HG03159 (cell line): ENCODE measurements around the gene NPTX1.
A peak's percentile ranks its signal among the peaks of the same experiment; 100 is the strongest.

Experiments
- ATAC-seq: cut with Tn5 transposase; IDR thresholded peaks from one replicate; pipeline ENCODE4 v1.9.1; 2021; ENCODE audit warnings: mild to moderate bottlenecking, moderate library complexity; ENCODE audit not compliant: unreplicated experiment

Gene NPTX1

DNA sequence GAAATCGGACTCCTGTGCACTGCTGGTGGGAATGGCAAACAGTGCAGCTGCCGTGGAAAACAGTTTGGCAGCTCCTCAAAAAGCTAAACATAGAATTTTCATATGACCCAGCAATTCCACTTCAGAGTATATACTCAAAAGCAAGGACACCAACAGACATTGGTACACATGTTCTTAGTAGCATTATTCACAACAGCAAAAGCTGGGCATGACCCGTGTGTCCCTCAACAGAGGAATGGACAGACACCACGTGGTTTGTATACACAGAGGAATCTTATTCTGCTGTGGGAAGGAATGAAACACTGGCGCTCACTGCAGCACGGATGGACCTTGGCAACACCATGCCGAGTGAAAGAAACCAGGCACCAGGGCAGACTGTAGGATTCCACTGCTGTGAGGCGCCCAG, 16.0 kb downstream of the NPTX1 start:
- no peak for ATAC-seq

DNA sequence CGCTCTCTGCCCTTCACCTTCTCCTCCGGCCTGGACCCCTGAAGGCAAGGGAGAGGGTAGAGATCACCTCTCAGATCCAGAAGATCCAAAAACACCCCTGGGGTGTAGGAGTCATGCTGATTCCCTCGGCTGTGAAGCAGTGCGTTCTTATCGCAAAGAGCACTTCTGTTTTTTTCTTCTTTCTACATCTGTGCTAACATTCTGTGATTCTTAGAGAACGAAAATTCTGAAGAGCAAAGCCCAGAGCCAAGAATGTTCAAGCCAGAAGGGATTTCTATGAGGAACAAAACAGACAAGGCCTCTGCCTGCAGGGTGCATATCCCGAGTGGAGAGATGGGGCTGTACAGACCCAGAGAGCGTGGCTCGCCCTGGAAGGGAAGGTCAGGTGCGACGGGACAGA, 17.2 kb downstream of the NPTX1 start:
- ATAC-seq = no peak

DNA sequence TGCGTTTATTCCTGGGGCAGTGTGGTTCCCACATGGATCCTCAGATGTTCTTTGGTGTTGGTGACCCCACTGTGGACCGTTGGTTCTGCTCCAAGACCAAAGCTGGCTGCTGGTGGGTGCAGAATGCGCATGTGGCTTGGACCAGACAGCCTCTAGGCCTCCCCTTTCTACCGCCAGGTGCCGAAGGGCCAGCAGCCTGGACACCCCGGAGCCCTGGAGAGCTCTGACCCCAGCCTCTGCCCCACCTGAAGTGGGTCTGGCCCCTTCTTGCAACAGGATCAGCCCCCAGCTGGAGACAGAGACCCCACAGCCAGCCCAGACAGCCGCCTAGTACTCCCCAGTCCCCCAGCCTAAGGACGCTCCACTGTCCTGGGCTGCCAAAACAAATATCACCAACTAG, 18.4 kb downstream of the NPTX1 start:
- no peak for ATAC-seq

DNA sequence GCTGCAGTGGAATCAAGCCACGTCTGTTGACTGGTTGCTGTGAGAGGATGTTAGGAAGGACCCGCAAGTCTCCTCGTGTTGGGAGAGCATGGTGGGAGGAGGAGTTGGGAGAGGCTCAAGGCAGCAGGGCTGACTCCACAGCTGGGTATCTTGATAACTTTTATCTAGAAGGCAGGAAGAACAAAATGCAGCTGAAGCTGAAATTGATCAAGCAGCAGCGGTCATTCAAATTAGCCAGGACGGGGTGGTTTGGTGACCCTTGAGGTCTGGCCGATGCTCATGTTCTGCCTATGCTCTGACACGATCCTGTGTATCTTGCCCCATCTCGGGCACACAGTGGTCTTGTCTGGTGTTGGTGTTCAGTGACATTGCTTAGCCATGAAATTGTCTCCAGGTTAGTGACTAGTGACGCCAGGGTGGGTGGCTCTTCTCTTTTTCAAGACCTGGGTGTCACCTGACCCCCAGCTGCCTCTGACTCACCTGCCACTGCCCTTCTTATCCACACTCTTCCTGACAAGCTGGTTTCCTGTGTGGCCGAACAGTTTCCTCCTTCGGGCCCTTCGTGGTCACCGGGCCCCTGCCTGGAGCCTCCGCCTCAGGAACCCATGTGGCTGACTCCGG, 19.1 kb downstream of the NPTX1 start:
- ATAC-seq = no peak

DNA sequence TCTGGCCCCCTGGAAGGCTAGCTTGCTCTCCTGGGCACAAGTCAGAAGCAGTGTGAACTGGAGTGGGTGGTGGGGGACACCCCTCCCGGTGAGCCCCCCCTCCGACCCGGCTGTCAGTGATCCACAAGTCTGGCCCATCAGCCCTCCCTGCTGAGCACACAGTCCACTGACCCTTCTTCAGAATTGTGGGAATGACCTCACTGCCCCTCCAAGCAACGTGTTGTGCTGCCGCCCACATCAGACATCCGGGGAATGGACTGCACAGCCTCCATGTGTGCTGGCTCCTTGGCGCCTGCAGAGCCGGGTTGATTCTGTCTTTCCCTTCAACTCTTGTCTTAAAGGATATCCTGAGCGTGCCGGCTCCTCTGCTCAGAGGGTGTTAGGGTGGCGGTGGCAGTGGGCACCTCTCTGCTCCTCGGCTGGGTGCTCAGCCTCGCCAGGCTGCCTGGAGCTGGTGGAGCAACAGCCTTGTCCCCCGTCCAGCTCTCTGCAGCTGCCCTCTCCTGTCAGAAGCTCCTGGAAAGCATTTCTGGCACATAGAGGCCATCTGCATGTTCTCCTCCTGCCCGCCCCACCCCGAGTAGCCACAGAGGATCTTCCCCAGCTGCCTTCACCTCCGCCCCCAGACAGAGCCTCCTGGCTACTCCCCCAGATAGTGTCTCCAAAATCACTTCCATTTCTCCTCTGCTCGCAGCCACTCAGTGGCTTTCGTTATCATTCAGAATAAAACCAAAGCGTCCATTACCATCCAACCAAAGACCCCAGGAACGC, 19.8 kb downstream of the NPTX1 start:
- ATAC-seq = no peak

DNA sequence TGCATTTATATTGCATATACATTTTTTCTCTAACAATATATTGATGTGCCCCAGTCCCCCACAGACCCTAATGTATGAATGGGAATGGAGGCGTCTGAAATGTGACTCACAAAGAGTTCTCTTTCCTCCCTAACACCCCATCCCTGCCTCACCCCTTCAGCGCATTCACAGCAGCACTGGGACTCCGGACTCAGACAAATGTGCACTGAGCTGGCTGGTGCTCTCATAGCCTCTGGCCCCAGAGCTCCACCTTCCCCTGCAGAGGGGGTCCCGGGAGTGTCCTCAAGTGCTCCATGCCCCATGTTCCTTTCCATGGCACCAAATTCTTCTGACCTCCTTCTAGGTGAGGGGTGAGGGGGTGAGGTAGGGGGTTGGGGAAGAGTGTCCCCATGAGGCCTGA, 20.6 kb downstream of the NPTX1 start:
- ATAC-seq = no peak

DNA sequence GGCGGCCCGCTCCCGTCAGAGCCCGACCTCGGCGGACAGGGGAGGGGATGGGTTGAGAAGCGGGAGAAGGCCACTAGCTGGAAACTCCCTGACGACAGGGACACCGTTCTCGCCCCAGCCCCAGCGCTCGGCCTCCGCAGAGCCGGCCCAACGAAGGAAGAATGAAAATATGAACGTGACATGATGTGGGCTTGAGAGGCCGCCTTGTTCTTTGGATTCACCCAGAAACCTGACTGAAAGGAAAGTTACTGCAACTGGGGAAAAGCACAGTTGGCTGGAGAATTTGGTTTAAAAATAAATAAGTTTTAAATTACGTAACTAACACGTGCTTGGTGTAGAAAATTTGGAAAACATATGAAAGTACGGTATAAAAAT, 21.1 kb downstream of the NPTX1 start:
- peak; percentile 24 for ATAC-seq

DNA sequence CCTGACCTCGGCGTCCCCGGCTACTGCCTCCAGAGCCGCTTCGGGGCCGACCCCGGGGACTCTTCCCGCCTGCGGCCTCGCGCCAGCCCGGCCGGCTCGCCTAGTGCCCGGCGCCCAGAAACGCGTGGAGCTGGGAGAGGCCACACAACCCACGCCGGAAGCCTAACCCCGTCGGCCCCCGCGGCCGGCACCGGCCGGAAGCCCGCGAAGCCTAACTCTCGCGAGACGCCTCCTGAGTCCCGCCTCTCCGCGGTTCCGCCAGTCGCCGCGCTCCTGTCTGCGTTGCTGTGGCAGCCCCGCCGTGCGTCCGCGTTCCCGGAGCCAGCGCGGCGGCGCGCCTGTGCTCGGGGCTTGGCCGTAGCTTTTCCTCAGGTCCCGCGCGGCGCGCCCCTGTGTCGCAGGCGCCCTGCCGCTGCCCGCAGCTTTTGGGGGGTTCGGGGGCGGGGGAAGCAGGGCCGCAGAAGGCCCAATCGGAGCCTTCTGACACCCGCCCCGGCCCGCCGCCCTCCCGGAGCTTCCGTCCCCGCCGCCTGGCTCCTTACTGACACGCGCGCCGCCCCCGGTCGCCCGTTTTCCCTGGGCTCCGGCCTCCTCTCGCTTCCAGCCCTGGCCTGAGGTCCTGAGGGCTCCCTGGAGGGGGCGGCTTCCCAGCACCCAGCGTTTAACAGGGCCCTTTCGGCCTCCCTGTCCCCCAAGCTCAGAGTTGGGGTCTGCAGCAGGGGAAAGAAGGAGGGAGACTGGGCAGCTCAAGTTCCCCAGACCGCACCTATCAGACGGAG, 21.7 kb downstream of the NPTX1 start:
- ATAC-seq = peak; percentile 92

DNA sequence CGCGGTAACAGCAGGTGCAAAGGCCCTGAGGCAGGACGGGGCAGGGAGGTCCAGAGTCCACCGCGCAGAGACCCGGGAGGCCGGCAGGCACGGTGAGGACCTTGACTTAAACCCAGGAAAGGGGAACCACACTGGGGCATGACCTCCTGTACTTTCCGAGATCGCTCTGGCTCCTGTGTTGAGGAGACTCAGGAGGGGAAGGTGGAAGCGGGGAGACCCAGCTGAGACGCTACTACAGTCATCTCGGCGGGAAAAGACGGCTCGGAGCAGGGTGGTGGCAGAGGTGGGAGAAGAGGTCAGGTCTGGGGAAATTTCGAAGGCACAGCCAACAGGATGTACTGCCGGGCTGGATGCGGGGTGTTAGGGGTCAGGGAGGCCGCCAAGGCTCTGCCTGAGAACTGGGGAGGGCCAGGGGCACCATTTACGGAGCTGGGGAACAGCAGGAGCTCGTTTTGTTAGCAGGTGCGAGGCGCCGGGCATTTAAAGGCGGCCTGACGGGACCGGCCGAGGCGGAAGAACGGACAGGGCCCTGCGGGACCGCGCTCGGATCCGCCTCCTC, 22.3 kb downstream of the NPTX1 start:
- ATAC-seq = no peak

DNA sequence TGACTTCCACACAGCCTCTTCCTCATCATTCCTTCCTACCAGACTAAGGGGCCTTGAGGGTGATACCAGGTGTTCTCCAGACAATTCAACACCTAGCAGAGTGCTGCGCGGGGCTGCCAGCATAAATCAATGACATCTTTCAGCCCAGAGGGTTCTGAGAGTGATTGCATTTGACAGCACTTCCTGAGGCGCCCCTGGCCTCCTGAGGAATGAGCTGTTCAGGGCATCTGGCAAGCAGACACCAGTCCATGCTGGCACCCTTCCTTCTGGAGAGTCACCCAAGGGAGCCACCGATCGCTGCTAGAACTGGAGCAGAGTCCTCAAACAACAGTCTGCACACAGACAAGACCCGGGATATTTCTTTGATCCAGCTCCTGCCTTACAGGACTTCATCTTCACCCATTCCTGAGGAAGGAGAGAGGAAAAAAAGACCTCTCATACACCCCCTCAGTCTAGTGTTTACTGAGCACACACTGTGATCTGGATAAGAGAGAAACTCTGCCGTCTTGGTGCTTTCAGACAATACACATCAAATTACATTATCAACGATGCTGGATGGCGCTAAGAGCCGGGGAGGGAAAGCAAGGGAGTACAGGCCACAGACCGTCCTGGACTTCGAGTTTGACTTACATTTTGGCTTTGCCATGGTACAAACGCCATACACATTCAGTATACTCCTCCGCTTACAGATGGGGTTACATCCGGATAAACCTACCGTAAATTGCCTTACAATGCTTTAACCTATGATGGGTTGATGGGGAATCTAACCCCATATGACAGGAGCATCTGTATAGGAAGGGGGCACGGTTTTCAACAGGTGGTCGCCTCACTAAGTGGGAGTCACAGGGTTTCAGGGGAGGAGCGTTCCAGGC, 23.0 kb downstream of the NPTX1 start:
- ATAC-seq = no peak

DNA sequence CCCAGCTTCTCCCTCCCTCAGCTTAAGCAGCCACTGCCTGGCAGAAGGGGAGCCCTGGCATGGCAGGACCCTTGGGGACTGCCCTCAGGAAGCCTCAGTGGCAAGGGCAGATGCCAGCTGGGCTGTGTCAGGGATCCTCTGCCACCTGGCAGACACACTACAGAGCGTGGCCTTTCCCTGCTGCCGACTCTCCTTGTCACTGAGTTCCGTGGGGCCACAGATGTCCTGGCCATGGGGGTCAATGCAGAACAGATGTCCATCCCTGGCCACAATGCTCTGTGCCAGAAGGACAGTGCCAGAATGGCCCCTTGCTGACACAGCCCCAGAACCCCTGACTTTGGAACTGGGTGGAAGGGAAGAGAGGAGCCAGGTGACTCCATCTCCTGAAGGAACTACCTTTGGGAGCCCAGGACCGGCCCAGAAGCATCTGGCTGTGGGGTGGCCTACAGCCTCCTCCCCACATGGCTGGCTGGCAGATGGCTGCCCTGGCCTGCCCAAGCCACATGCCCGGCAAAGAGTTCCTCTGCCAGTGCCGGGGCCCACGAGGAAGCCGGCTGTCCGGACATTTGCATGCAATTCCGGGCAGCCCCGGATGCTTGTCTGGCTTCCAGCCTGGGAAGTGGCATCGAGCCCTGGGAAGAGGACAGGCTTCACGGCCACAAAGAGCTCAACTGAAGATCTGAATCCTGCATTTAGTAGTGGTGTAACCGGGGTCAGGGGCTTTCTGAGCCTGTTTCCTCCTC, 24.1 kb downstream of the NPTX1 start:
- ATAC-seq = no peak

DNA sequence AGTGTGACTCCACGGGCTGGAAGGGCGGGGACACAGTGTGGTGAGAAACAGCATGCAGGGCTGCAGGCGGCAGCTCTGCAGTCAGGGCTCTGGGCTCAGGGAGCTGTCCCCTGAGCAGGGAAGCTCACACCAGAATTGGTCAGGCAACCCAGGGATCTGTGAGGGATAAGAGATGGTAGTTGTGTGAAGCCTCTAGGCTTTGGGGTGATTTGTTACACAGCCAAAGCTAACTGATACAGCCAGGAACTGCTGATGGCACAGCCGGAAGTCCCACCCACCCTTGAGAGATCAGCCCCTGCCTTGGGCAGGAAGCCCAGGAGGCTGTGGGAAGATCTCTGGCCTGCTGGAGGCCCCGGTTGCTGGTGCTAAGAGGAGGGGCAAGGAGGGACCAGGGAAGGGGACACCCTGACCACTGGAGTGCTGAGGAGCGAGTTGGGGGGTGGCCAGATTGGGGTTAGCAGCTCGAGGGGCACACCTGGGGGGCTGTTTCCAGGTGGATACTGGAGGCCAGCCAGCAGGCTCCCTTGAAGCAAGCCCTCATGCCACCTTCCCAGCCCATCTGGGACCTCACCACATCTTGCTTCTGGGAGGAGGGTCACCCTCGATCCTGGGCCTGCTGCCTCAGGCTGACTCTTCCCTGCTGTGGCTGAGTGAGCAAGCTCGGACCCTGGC, 25.2 kb downstream of the NPTX1 start:
- no peak for ATAC-seq

DNA sequence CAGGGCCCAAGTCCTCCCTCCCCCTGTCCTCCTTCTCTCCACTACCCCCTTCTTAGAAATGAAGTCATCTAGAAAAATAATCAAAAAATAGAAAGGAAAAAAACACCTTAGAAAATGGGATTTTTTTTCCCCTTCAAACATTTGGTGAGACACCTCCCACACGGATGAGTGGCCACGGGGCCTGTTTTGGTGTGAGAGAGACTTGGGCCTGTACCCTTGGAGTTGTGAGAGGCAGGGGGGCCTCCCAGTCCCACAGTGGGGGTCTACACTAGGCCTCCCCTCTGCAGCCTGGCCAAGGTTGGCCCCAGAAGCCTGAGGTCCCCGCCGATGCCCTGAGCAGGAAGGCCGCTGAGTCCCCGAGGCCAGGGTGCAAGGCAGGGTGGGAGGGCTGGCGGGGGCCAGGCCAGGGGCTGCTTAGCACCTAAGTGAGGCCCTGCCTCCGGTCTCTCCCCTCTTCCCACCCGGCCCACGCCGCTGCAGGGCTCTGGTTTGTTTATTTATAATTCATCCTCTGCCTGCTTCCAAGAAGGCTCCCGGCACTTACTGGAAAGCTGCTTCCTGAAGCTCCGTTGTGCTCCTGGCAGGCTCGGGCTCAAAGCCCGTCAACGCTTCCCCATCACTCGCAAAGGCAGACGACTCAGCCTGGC, 26.4 kb downstream of the NPTX1 start:
- ATAC-seq = no peak

DNA sequence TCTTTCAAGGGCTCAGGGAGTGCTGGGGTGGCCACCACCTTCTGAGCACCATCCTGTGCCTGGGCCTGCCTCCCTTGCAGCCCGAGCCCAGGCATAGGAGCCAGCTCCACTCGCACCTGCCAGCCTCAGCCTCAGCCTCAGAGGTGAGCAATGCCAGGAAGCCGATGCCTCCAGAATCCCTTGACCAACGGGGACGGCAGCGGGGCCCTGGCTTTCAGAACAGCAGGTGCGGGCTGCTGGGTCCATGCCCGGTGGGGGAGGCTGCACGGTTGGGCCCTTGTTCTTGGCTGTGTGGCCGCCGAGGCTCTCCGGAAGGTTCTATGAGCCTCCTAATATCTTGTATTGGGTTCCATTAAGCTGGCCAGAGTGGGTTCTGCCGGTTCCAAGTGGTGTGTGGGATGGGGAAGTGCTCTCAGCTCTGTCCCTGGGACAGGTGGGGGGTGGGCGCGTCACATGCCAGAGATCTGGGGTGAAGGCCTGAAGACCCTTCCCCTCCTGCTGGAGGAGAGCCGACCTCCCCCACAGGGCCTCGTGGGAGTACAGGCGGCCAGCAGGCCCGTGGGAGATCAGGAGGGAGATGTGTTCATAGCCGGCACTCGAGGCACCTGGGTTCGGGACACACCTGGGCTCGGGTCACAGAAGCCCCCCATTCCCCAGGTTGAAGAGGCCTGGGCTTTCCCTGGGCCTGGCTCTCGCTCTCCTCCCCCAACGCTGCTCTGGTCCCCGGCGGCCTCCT, 27.0 kb downstream of the NPTX1 start:
- no peak for ATAC-seq

DNA sequence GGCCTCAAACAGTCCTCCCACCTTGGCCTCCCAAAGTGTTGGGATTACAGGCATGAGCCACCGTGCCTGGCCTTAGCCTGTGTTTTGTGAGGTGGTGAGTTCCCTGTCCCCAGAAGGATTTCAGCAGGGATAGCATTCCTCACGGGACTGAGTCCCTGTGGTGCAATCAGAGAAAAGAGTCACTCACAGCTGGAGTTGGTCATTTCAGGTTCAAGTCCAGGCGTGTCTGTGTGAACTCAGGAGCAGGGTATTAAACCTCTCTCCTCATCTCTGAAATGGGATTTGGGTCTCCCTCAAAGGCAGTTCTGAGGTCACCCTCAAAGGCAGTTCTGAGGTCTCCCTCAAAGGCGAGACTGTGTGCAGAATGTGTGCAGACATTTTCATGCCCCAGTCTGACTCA, 28.6 kb downstream of the NPTX1 start:
- no peak for ATAC-seq

DNA sequence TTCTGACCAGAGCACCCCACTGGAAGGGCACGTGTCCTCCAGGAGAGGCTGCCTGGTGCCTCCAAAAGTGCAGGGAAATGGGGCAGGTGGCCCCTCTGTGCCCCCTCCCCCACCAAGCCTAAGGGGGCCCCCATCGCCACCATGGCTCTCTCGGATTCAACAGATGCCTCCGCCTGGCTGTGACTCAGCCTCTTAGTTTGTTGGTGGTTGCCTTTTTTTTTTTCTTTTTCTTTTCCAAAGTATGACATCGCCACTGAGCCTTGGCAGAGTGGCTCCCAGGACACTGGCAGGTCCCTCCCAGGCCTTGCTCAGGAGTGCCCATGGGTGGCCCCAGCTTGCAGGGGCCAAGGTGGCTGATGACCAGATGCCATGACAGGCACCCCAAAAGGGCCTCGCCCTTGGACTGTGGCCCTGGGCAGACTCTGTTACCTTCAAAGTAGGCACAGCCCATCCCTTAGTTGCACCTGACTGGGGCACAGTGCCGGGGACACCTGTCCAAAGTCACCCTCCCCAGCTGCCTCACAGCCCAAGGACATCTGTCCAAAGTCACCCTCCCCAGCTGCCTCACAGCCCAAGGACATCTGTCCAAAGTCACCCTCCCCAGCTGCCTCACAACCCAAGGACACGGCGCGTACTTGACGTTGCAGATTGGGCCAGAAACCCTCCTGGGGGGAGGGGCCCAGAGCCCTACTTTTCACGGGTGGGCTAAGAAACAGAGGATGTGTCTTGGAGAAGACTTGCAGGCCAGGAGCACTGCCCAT, 29.6 kb downstream of the NPTX1 start:
- no peak for ATAC-seq

DNA sequence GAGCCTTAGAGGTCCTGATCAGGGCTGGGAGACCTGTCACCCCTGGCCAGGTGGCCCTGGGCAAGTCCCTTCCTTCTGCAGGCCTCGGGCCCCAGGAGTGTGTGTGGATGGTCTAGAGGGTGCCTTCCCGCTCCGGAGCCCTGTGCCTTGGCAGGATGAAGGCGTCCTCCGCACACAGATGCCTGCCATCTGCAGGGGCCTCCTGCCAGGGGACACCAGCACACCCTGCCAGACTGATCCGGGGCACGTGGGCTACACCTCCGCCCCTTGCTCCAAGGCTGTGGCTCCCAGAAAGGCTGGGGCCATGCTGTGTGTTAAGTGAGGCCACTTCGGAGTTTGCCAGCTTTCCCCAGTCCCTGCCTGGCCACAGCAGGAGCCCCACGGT, 30.7 kb downstream of the NPTX1 start:
- no peak for ATAC-seq
